ENCODE results near the gene ZNF865. TPM values are rescaled to one million over a fixed set of nuclear protein-coding genes. Genes with fewer than 3 reads are reported as not detected.

The ZNF865 gene
- total RNA-seq, 1 experiment from 2014 or later = 5.5 TPM

DNA sequence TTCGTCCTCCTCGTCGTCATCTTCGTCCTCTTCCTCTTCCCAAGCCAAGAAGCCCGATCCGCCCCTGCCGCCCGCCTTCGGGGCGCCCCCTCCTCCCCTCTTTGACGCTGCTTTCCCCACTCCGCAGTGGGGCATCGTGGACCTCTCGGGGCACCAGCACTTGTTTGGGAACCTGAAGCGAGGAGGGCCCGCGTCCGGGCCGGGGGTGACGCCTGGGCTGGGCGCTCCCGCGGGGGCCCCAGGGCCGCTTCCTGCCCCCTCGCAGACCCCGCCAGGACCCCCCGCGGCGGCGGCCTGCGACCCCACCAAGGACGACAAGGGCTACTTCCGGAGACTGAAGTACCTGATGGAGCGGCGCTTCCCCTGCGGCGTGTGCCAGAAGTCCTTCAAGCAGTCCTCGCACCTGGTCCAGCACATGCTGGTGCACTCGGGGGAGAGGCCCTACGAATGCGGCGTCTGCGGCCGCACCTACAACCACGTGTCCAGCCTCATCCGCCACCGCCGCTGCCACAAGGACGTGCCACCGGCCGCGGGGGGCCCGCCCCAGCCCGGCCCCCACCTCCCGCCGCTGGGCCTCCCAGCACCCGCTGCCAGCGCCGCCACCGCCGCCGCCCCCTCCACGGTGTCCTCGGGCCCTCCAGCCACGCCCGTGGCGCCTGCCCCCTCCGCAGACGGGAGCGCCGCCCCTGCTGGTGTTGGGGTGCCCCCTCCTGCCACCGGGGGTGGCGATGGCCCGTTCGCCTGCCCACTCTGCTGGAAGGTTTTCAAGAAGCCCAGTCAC is 8.7 kb downstream of the ZNF865 start:
- H3K4me1 ChIP-seq (ENCODE audit: insufficient read depth, low read length) = no peaks in the 10 kb centered on the region
- no peaks in the 10 kb centered on the region for H3F3A ChIP-seq (ENCODE audit: low read length, unreplicated experiment)
- ATAC-seq (no peak), DNase-seq (no peak)
- H3K4me3 ChIP-seq (ENCODE audit: low read length) = no peak overlapping the region
- ChIA-PET CTCF (no interaction called here), POLR2A (ENCODE audit: unreplicated experiment) (no interaction called here)
- no TSS peak for BruUV-seq (replicated peaks)
- TF ChIP-seq, protein P1, sequence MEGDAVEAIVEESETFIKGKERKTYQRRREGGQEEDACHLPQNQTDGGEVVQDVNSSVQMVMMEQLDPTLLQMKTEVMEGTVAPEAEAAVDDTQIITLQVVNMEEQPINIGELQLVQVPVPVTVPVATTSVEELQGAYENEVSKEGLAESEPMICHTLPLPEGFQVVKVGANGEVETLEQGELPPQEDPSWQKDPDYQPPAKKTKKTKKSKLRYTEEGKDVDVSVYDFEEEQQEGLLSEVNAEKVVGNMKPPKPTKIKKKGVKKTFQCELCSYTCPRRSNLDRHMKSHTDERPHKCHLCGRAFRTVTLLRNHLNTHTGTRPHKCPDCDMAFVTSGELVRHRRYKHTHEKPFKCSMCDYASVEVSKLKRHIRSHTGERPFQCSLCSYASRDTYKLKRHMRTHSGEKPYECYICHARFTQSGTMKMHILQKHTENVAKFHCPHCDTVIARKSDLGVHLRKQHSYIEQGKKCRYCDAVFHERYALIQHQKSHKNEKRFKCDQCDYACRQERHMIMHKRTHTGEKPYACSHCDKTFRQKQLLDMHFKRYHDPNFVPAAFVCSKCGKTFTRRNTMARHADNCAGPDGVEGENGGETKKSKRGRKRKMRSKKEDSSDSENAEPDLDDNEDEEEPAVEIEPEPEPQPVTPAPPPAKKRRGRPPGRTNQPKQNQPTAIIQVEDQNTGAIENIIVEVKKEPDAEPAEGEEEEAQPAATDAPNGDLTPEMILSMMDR (conservative IDR thresholded peaks at IDR 0.05; ENCODE audit: low read depth, low read length) = no peak
- peaks cover 8% of the 10 kb centered on the region; the same call in 1 of the 2 replicates for H3K79me2 ChIP-seq (ENCODE audit: low read length)
- no peaks in the 10 kb centered on the region for H3K27me3 ChIP-seq (ENCODE audit: low read length)
- no peak overlapping the region for H2AFZ ChIP-seq (ENCODE audit: low read length)
- no peaks in the 10 kb centered on the region for H3K9me2 ChIP-seq (replicated peaks; ENCODE audit: low read length)
- no peak overlapping the region for H3K4me2 ChIP-seq (ENCODE audit: low read length)
- intact Hi-C loops (cut with micrococcal nuclease) = no loop called here
- no peaks in the 10 kb centered on the region; the same call in 1 of the 2 replicates for H3K36me3 ChIP-seq (ENCODE audit: low read depth, low read length)
- no peaks in the 10 kb centered on the region; the same call in 1 of the 2 replicates for H4K20me1 ChIP-seq (ENCODE audit: low read length)
- no peak overlapping the region for H3K9ac ChIP-seq (ENCODE audit: low read length)
- no peak overlapping the region for H3K27ac ChIP-seq (ENCODE audit: low read length)
- H3K9me3 ChIP-seq (ENCODE audit: low read length) = no peaks in the 10 kb centered on the region

DNA sequence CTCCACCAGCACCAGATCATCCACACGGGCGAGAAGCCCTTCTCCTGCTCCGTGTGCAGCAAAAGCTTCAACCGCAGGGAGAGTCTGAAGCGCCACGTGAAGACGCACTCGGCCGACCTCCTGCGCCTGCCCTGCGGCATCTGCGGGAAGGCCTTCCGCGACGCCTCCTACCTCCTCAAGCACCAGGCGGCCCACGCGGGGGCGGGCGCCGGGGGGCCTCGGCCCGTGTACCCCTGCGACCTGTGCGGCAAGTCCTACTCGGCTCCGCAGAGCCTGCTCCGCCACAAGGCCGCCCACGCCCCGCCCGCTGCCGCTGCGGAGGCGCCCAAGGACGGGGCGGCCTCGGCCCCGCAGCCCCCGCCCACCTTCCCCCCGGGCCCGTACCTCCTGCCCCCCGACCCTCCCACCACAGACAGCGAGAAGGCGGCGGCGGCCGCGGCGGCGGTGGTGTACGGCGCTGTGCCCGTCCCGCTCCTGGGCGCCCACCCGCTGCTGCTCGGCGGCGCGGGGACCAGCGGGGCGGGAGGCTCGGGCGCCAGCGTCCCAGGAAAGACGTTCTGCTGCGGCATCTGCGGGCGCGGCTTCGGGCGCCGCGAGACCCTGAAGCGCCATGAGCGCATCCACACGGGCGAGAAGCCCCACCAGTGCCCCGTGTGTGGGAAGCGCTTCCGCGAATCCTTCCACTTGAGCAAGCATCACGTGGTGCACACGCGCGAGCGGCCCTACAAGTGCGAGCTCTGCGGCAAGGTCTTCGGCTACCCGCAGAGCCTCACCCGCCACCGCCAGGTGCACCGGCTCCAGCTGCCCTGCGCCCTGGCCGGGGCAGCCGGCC is 9.5 kb downstream of the ZNF865 start:
- H3K4me2 ChIP-seq (ENCODE audit: low read length) = no peak overlapping the region
- H3K27ac ChIP-seq (ENCODE audit: low read length) = no peak overlapping the region
- no peaks in the 10 kb centered on the region; the same call in 1 of the 2 replicates for H3K36me3 ChIP-seq (ENCODE audit: low read depth, low read length)
- H3K27me3 ChIP-seq (ENCODE audit: low read length) = no peaks in the 10 kb centered on the region
- CTCF ChIA-PET = no interaction called here
- no peaks in the 10 kb centered on the region for H3K9me2 ChIP-seq (replicated peaks; ENCODE audit: low read length)
- POLR2A ChIA-PET (ENCODE audit: unreplicated experiment) = no interaction called here
- intact Hi-C loops (cut with micrococcal nuclease) = no loop called here
- TF ChIP-seq EZH2phosphoT487 (IDR thresholded peaks at IDR 0.05; ENCODE audit: borderline replicate concordance, low read length) = no peak
- TF ChIP-seq, protein P1 (conservative IDR thresholded peaks at IDR 0.05; ENCODE audit: low read depth, low read length) = no peak
- no peak for TF ChIP-seq EZH2 (IDR thresholded peaks at IDR 0.05; ENCODE audit: low read length, unreplicated experiment)
- DNase-seq (no peak), ATAC-seq (no peak)
- BruUV-seq (replicated peaks) = no TSS peak
- no peaks in the 10 kb centered on the region for H3K4me1 ChIP-seq (ENCODE audit: insufficient read depth, low read length)
- H3K9me3 ChIP-seq (ENCODE audit: low read length) = no peaks in the 10 kb centered on the region
- H4K20me1 ChIP-seq (ENCODE audit: low read length) = no peaks in the 10 kb centered on the region; the same call in 1 of the 2 replicates
- no peaks in the 10 kb centered on the region for H3F3A ChIP-seq (ENCODE audit: low read length, unreplicated experiment)
- no peak overlapping the region for H3K4me3 ChIP-seq (ENCODE audit: low read length)
- H3K79me2 ChIP-seq (ENCODE audit: low read length) = peaks cover 8% of the 10 kb centered on the region; the same call in 1 of the 2 replicates
- H2AFZ ChIP-seq (ENCODE audit: low read length) = no peak overlapping the region
- H3K9ac ChIP-seq (ENCODE audit: low read length) = no peak overlapping the region

All from PC-3 (cell line).